Endothelial cell of umbilical vein (primary cell): ENCODE data around the gene TLX1. TPM values are rescaled to one million over a fixed set of nuclear protein-coding genes. Genes with fewer than 3 reads are reported as not detected.

Experiments used
- BruUV-seq: library from RNA; stranded (reverse); fragments of 400-500 nt; replicated peaks from 2 replicates; lab custom pipeline; 2021; lab: Mats Ljungman, UMichigan
- CTCF ChIA-PET: fragments of 300-600, 350-600 bp; sonication (Branson Sonifier 250); formaldehyde crosslinking; loops from one replicate; lab custom pipeline; 2021; ENCODE audit warnings: antibody characterized with exemption, inconsistent platforms; lab: Charles Lee
- POLR2A ChIA-PET: fragments of 300-600, 350-600 bp; sonication (Branson Sonifier 250); formaldehyde crosslinking; loops from one replicate; lab custom pipeline; 2021; ENCODE audit warnings: antibody characterized with exemption, inconsistent platforms; lab: Charles Lee
- DNase-seq: peaks from one replicate; pipeline ENCODE4 v3.0.0-alpha.2; 2011; ENCODE audit warnings: low read depth, low spot score
- FAIRE-seq: peaks from 2 replicates; lab custom pipeline; 2011; peaks lifted over from hg19 to GRCh38; lab: Jason Lieb, UNC
- H2AFZ ChIP-seq: 2 replicates; pipeline ENCODE4 v1.6.0; 2012; ENCODE audit warnings: low read depth, low read length, control low read depth, inconsistent platforms
- H3K27ac ChIP-seq: 2 replicates; pipeline ENCODE4 v1.5.1; 2011; ENCODE audit warnings: low read depth, mild to moderate bottlenecking, control low read depth, low read length, moderate library complexity; ENCODE audit not compliant: insufficient read depth
- H3K27me3 ChIP-seq, 2 experiments: 2 replicates each; pipeline versions ENCODE4 v1.6.0 to v1.6.1; 2011; ENCODE audit warnings: low read length in 2 of 2, mixed read lengths in 1 of 2; ENCODE audit not compliant: control insufficient read depth in 2 of 2, insufficient read depth in 2 of 2
- H3K36me3 ChIP-seq, 2 experiments: 2 replicates in 1 of 2; 3 replicates in 1 of 2; pipeline ENCODE4 v1.5.1; 2011; ENCODE audit warnings: low read length in 2 of 2, mild to moderate bottlenecking in 1 of 2, moderate library complexity in 1 of 2; ENCODE audit not compliant: control insufficient read depth in 2 of 2, insufficient read depth in 2 of 2; ENCODE audit errors: extremely low read depth in 1 of 2
- H3K4me1 ChIP-seq: 3 replicates; pipeline ENCODE4 v1.5.1; 2011; ENCODE audit warnings: mild to moderate bottlenecking, low read length; ENCODE audit not compliant: control insufficient read depth, insufficient read depth; ENCODE audit errors: extremely low read depth
- H3K4me2 ChIP-seq: 2 replicates; pipeline ENCODE4 v1.6.1; 2011; ENCODE audit warnings: low read length, control low read depth, mixed read lengths; ENCODE audit not compliant: insufficient read depth
- H3K4me3 ChIP-seq, 3 experiments: fragments of 200-600 bp in 1 of 3; sonication (generic), shearing (Covaris generic) in 1 of 3; replicated peaks in 1 of 3; 2 replicates each; pipeline ENCODE4 v1.5.1; 2011 to 2016; ENCODE audit warnings: control low read depth in 3 of 3, low read length in 3 of 3, mild to moderate bottlenecking in 2 of 3, inconsistent platforms in 1 of 3, low read depth in 1 of 3, moderate library complexity in 1 of 3; ENCODE audit not compliant: insufficient read depth in 1 of 3
- H3K79me2 ChIP-seq: 2 replicates; pipeline ENCODE4 v1.6.0; 2012; ENCODE audit warnings: low read length, inconsistent platforms; ENCODE audit not compliant: control insufficient read depth, insufficient read depth
- H3K9ac ChIP-seq: replicated peaks from 2 replicates; pipeline ENCODE3; 2011; ENCODE audit warnings: low read length, control low read depth; ENCODE audit not compliant: insufficient read depth; ENCODE audit errors: extremely low read depth
- H3K9me1 ChIP-seq: replicated peaks from 3 replicates; pipeline ENCODE4 v1.6.0; 2011; ENCODE audit warnings: mild to moderate bottlenecking, low read length; ENCODE audit not compliant: control insufficient read depth, insufficient read depth; ENCODE audit errors: extremely low read depth
- H3K9me3 ChIP-seq: replicated peaks from 2 replicates; pipeline ENCODE4 v1.5.1; 2012; ENCODE audit warnings: low read length, inconsistent platforms; ENCODE audit not compliant: control insufficient read depth, insufficient read depth
- H4K20me1 ChIP-seq: replicated peaks from 2 replicates; pipeline ENCODE3; 2011; ENCODE audit warnings: mild to moderate bottlenecking, low read length; ENCODE audit not compliant: control insufficient read depth, insufficient read depth; ENCODE audit errors: extremely low read depth
- EZH2 ChIP-seq: IDR thresholded peaks from 2 replicates; pipeline ENCODE4 v1.6.1; 2012; ENCODE audit warnings: borderline replicate concordance, low read depth, mild to moderate bottlenecking, moderate library complexity, low read length, inconsistent platforms; ENCODE audit not compliant: severe bottlenecking
- FOS ChIP-seq: IDR thresholded peaks from 2 replicates; pipeline ENCODE4 v1.6.1; 2011; ENCODE audit warnings: mild to moderate bottlenecking, low read length, moderate library complexity, borderline replicate concordance; ENCODE audit not compliant: insufficient read depth
- GATA2 ChIP-seq: IDR thresholded peaks from 2 replicates; pipeline ENCODE4 v1.7.0; 2011; ENCODE audit warnings: low read depth, mild to moderate bottlenecking, moderate library complexity, mixed read lengths, low read length; ENCODE audit not compliant: insufficient read length, insufficient read depth
- JUN ChIP-seq: IDR thresholded peaks from 2 replicates; pipeline ENCODE4 v1.6.1; 2011; ENCODE audit warnings: borderline replicate concordance, low read depth; ENCODE audit not compliant: insufficient read length, insufficient read depth
- MYC ChIP-seq: IDR thresholded peaks from one replicate; pipeline ENCODE4 v1.6.1; 2011; ENCODE audit warnings: mild to moderate bottlenecking, low read depth, low read length
- POLR2A ChIP-seq: IDR thresholded peaks from 2 replicates; pipeline ENCODE4 v1.6.1; 2012; ENCODE audit warnings: low read depth, mild to moderate bottlenecking, control low read depth, low read length
- POLR2AphosphoS5 ChIP-seq: IDR thresholded peaks from 2 replicates; pipeline ENCODE4 v1.6.1; 2012; ENCODE audit warnings: low read depth, mild to moderate bottlenecking, control low read depth, low read length, moderate library complexity; ENCODE audit not compliant: insufficient read depth
- dilution Hi-C: fragments of 300-500 bp; cut with MboI; formaldehyde crosslinking; loops from one replicate; pipeline ENCODE4 v1.15.0; 2019; ENCODE audit warnings: low sequenced_read_pairs; ENCODE audit not compliant: extremely low pct_ligation_motif_present
- intact Hi-C: fragments of 100-400 bp; cut with micrococcal nuclease; formaldehyde crosslinking; loops from one replicate; pipeline ENCODE4 v1.10.0; 2022
- polyA plus RNA-seq, 4 experiments: library from polyadenylated mRNA; depleted of rRNA in 3 of 4; stranded (reverse) in 3 of 4; unstranded in 1 of 4; fragments of >200 nt; gene quantifications; 2 replicates each; pipeline versions ENCODE4 v1.2.1 to v1.2.3, GENCODE V29; 2011 to 2012; ENCODE audit warnings: missing spikeins in 1 of 4
- total RNA-seq: library from RNA; stranded (reverse); gene quantifications from 2 replicates; pipeline ENCODE4 v1.2.3, GENCODE V29; 2021
- TF ChIP-seq, protein P1 (sequence below): IDR thresholded peaks from 2 replicates; pipeline ENCODE4 v1.6.1; 2011; ENCODE audit not compliant: insufficient read depth, insufficient read length
- TF ChIP-seq, protein P2 (sequence below), 2 donors: IDR thresholded peaks; 1 replicate in 1 of 2; 2 replicates in 1 of 2; pipeline ENCODE4 v1.5.1; 2011; ENCODE audit warnings: low read length in 2 of 2, mild to moderate bottlenecking in 2 of 2, moderate library complexity in 2 of 2, control low read depth in 1 of 2, inconsistent platforms in 1 of 2, low read depth in 1 of 2; ENCODE audit not compliant: insufficient read depth in 1 of 2; ENCODE audit errors: extremely low read depth in 1 of 2

TLX1 gene
- total and polyA plus RNA-seq, 2 donors (not counting 3 experiments of a cell fraction or from before 2014, with no cell fraction given), result not detected

DNA sequence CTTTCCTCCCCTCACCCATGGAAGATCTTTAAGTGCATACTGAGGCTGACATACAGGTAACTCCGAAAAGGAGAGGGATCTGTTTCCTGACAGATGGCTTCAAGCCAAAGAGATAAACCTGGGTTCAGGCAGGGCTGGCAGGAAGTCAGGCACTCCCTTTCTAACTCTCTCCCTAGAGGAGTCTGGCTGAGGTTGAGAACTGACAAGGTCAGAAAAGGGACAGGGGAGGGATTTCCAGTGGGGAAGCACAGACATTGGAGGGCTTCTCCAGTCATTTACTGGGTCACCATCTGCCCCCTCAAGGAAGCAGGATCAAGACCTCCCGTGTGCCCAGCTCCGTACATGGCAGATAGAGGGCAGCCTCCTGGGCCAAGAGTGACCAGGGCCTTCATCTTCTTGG lies 31.6 kb downstream of the TLX1 start:
- Histone ChIP-seq H2AFZ (no peak overlapping the region), H3K9ac (no peak overlapping the region), H3K79me2 (no peaks in the 10 kb centered on the region), H4K20me1 (no peaks in the 10 kb centered on the region), H3K9me1 (no peaks in the 10 kb centered on the region), H3K4me2 (no peak overlapping the region), H3K9me3 (no peaks in the 10 kb centered on the region), H3K36me3 (no peaks in the 10 kb centered on the region), H3K27ac (no peak overlapping the region), H3K27me3 (peaks cover 20 to 34% of the 10 kb centered on the region in 2 experiments), H3K4me3 (no peak overlapping the region), H3K4me1 (no peaks in the 10 kb centered on the region)
- dilution Hi-C loops, result no loop called here
- TF ChIP-seq, protein P1, sequence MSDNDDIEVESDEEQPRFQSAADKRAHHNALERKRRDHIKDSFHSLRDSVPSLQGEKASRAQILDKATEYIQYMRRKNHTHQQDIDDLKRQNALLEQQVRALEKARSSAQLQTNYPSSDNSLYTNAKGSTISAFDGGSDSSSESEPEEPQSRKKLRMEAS, result no peak
- TF ChIP-seq POLR2AphosphoS5 (no peak), MYC (no peak), JUN (no peak), POLR2A (no peak), GATA2 (no peak), EZH2 (no peak), FOS (no peak)
- TF ChIP-seq, protein P2, sequence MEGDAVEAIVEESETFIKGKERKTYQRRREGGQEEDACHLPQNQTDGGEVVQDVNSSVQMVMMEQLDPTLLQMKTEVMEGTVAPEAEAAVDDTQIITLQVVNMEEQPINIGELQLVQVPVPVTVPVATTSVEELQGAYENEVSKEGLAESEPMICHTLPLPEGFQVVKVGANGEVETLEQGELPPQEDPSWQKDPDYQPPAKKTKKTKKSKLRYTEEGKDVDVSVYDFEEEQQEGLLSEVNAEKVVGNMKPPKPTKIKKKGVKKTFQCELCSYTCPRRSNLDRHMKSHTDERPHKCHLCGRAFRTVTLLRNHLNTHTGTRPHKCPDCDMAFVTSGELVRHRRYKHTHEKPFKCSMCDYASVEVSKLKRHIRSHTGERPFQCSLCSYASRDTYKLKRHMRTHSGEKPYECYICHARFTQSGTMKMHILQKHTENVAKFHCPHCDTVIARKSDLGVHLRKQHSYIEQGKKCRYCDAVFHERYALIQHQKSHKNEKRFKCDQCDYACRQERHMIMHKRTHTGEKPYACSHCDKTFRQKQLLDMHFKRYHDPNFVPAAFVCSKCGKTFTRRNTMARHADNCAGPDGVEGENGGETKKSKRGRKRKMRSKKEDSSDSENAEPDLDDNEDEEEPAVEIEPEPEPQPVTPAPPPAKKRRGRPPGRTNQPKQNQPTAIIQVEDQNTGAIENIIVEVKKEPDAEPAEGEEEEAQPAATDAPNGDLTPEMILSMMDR (IDR thresholded peaks at IDR 0.05; ENCODE audit: extremely low read depth in 1 of 2, insufficient read depth in 1 of 2, low read depth in 1 of 2, low read length in 2 of 2), result no peak
- ChIA-PET POLR2A (no interaction called here), CTCF (interaction anchor here (1.7 to 2.3 kb wide), 2 partner anchors 51 to 129 kb away, joined by 5 to 7 read pairs; no protein-coding TSS in a partner anchor)
- no TSS peak for BruUV-seq
- intact Hi-C loops, result loop anchor here (5.0 kb wide), 1 partner anchor 130 kb away; no protein-coding TSS in a partner anchor
- no peak for FAIRE-seq
- no peak for DNase-seq
